ENCODE measurements around the gene ZCCHC17.

ZCCHC17 gene

DNA sequence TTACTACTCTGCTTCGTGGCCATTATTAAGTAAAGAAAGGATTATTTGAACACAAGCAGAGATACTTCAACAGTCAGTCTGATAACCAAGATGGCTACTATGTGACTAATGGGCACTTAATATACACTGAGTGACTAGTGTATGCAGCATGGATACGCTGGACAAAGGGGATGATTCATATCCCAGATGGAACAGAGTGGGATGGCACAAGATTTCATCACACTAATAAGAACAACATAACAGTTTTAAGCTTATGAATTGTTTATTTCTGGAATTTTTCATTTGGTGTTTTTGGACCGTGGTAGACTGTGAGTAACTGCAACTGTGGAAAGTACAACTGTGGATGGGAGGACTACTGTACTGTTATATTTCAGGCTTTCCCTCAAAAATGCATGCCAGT lies 9.4 kb downstream of the ZCCHC17 start:
- Histone ChIP-seq H3K4me1 (ENCODE audit: insufficient read depth, low read length) (no peaks in the 10 kb centered on the region), H3K4me2 (ENCODE audit: insufficient read depth, low read length) (no peak overlapping the region), H3K36me3 (ENCODE audit: insufficient read depth, low read length) (peaks cover 13% of the 10 kb centered on the region; the same call in 1 of the 2 replicates), H3K27me3 (ENCODE audit: insufficient read depth, low read length, poor library complexity) (no peaks in the 10 kb centered on the region), H4K20me1 (ENCODE audit: insufficient read depth, low read length) (no peaks in the 10 kb centered on the region), H3K79me2 (ENCODE audit: insufficient read depth, low read length) (peaks cover 32% of the 10 kb centered on the region), H3K9ac (ENCODE audit: low read depth, low read length) (no peak overlapping the region), H3K27ac (ENCODE audit: low read length) (no peak overlapping the region), H3K4me3 (ENCODE audit: low read depth in 1 of 2, low read length in 2 of 2) (no peak overlapping the region), H2AFZ (ENCODE audit: low read depth, low read length) (no peak overlapping the region), H3K9me3 (ENCODE audit: insufficient read depth, low read length, severe bottlenecking) (no peaks in the 10 kb centered on the region)
- DNase-seq (no peak), ATAC-seq (ENCODE audit: insufficient read depth, low read depth) (no peak)
- TF ChIP-seq EZH2 (IDR thresholded peaks at IDR 0.05; ENCODE audit: borderline replicate concordance, low read depth, low read length, severe bottlenecking) (no peak), CTCF (IDR thresholded peaks at IDR 0.05; ENCODE audit: borderline replicate concordance, extremely low read depth, low read length, poor library complexity, severe bottlenecking) (no peak)

GRCh38 chr1:31308036-31308435 lies 11.2 kb downstream of the ZCCHC17 start:
- no peak for ATAC-seq (ENCODE audit: insufficient read depth, low read depth)
- Histone ChIP-seq H3K79me2 (ENCODE audit: insufficient read depth, low read length) (peaks cover 20% of the 10 kb centered on the region), H2AFZ (ENCODE audit: low read depth, low read length) (no peak overlapping the region), H3K27ac (ENCODE audit: low read length) (no peak overlapping the region), H4K20me1 (ENCODE audit: insufficient read depth, low read length) (no peaks in the 10 kb centered on the region), H3K36me3 (ENCODE audit: insufficient read depth, low read length) (peaks cover 27% of the 10 kb centered on the region; the same call in 1 of the 2 replicates), H3K9me3 (ENCODE audit: insufficient read depth, low read length, severe bottlenecking) (no peaks in the 10 kb centered on the region), H3K27me3 (ENCODE audit: insufficient read depth, low read length, poor library complexity) (no peaks in the 10 kb centered on the region), H3K4me2 (ENCODE audit: insufficient read depth, low read length) (no peak overlapping the region), H3K9ac (ENCODE audit: low read depth, low read length) (no peak overlapping the region), H3K4me1 (ENCODE audit: insufficient read depth, low read length) (no peaks in the 10 kb centered on the region), H3K4me3 (ENCODE audit: low read depth in 1 of 2, low read length in 2 of 2) (no peak overlapping the region)
- TF ChIP-seq CTCF (IDR thresholded peaks at IDR 0.05; ENCODE audit: borderline replicate concordance, extremely low read depth, low read length, poor library complexity, severe bottlenecking) (no peak), EZH2 (IDR thresholded peaks at IDR 0.05; ENCODE audit: borderline replicate concordance, low read depth, low read length, severe bottlenecking) (no peak)
- DNase-seq, result no peak

DNA sequence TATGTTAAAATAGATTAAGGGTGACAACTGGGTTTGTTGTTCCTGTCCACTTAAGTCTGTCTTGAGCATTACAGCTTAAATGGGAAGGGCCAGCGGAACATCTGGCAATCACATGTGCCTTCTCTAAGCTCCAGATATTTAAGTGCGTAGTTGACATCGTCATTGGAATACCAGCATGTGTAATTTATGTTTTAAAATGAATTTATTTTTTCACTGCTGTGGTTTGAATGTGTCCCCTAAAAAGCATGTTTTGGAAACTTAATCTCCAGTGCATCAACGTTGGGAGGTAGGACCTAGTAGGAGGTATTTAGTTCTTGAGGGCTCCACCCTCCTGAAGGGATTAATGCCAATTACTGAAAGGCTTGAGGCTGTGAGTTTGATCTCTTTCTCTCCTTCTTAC lies 13.4 kb downstream of the ZCCHC17 start:
- Histone ChIP-seq H3K9ac (ENCODE audit: low read depth, low read length) (no peak overlapping the region), H3K27ac (ENCODE audit: low read length) (no peak overlapping the region), H3K79me2 (ENCODE audit: insufficient read depth, low read length) (peaks cover 10% of the 10 kb centered on the region), H3K9me3 (ENCODE audit: insufficient read depth, low read length, severe bottlenecking) (no peaks in the 10 kb centered on the region), H3K4me2 (ENCODE audit: insufficient read depth, low read length) (no peak overlapping the region), H3K36me3 (ENCODE audit: insufficient read depth, low read length) (peaks cover 41% of the 10 kb centered on the region; the same call in 1 of the 2 replicates), H2AFZ (ENCODE audit: low read depth, low read length) (no peak overlapping the region), H3K27me3 (ENCODE audit: insufficient read depth, low read length, poor library complexity) (no peaks in the 10 kb centered on the region), H3K4me3 (ENCODE audit: low read depth in 1 of 2, low read length in 2 of 2) (no peak overlapping the region), H3K4me1 (ENCODE audit: insufficient read depth, low read length) (no peaks in the 10 kb centered on the region), H4K20me1 (ENCODE audit: insufficient read depth, low read length) (no peaks in the 10 kb centered on the region)
- ATAC-seq (ENCODE audit: insufficient read depth, low read depth) (no peak), DNase-seq (no peak)
- no peak for TF ChIP-seq CTCF (IDR thresholded peaks at IDR 0.05; ENCODE audit: borderline replicate concordance, extremely low read depth, low read length, poor library complexity, severe bottlenecking)

DNA sequence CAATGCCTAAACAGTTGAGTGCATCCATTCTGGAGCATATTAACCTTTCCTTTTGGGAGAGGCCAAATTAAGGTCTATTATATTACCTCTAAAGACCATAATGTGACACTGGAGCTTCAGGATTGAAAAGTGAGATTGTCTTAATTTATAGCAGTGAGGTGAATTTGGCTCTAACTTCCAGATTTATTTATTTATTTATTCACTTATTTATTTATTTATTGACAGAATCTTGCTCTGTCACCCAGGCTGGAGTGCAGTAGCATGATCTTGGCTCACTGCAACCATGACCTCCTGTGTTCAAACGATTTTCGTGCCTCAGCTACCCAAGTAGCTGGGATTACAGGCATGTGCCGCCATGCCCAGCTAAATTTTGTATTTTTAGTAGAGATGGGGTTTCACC lies 19.1 kb downstream of the ZCCHC17 start:
- DNase-seq (no peak), ATAC-seq (ENCODE audit: insufficient read depth, low read depth) (no peak)
- H3K27ac ChIP-seq (ENCODE audit: low read length), result no peak overlapping the region
- peaks cover 70% of the 10 kb centered on the region for H3K36me3 ChIP-seq (ENCODE audit: insufficient read depth, low read length)
- H2AFZ ChIP-seq (ENCODE audit: low read depth, low read length), result no peak overlapping the region
- no peak overlapping the region for H3K4me2 ChIP-seq (ENCODE audit: insufficient read depth, low read length)
- no peaks in the 10 kb centered on the region for H4K20me1 ChIP-seq (ENCODE audit: insufficient read depth, low read length)
- no peaks in the 10 kb centered on the region for H3K4me1 ChIP-seq (ENCODE audit: insufficient read depth, low read length)
- no peaks in the 10 kb centered on the region for H3K9me3 ChIP-seq (ENCODE audit: insufficient read depth, low read length, severe bottlenecking)
- TF ChIP-seq EZH2 (IDR thresholded peaks at IDR 0.05; ENCODE audit: borderline replicate concordance, low read depth, low read length, severe bottlenecking), result no peak
- TF ChIP-seq CTCF (IDR thresholded peaks at IDR 0.05; ENCODE audit: borderline replicate concordance, extremely low read depth, low read length, poor library complexity, severe bottlenecking), result no peak
- H3K4me3 ChIP-seq (ENCODE audit: low read depth in 1 of 2, low read length in 2 of 2), result no peak overlapping the region
- H3K9ac ChIP-seq (ENCODE audit: low read depth, low read length), result no peak overlapping the region
- no peaks in the 10 kb centered on the region for H3K79me2 ChIP-seq (ENCODE audit: insufficient read depth, low read length)
- H3K27me3 ChIP-seq (ENCODE audit: insufficient read depth, low read length, poor library complexity), result no peaks in the 10 kb centered on the region
